ENCODE data around the gene GFRA1.
A peak's percentile ranks its signal among the peaks of the same experiment; 100 is the strongest.

The GFRA1 gene

DNA sequence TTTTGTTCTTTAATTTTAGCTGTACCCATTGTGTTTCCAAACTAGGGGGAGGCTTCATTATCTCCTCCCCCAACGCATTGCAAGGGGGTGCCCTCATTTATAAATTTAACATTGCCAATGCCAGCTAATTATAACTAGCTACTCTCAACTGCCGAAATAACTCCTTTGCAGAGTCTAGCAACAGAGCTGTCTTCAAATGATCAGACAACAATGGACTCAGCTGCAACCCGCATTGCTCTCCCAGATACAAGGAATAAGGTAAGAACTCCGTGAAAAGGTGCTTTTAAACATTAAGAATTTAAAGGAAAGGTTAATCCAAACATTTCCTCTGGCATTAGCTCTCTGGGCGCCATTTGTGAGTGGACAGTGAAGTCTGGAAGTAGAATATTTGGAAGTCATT is 116.2 kb downstream of the GFRA1 start:
- no peak for DNase-seq

DNA sequence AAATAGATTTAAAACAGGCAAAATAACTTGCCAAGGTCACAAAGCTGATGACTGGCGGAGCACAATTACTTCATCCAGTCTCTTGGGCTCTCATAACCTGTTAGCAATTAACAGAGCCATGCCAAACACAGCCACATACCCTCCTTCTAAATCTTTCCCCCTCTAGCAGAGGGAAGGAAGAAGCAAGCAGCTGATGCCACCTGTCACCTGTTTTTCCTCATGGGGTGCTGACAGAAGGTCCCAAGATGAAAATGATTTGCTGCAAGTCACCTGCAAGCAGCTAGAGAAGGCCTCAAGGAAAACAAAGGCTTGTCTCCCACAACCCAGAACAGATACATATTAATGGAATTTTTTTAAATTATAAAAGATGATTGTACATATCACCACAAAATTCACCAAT is 117.8 kb downstream of the GFRA1 start:
- no peak for DNase-seq

DNA sequence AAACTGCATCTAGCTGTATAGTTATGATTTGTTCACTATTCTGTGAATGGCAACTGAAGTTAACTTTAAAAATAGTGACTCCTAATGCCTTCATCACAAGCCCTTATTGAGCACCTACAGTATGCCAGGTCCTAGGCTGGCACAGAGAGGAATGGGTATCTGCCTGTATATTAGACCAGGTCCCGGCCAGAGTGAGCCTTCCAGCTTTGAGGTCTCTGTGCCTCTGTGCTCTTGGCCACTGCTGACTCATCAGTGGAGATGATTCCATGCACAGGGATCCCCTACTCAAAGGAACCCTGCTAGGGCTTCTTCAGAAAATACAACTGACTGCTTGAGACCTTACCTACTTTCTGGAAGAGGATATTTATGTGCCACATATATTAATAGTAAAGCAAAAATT is 118.4 kb downstream of the GFRA1 start:
- DNase-seq, result no peak

DNA sequence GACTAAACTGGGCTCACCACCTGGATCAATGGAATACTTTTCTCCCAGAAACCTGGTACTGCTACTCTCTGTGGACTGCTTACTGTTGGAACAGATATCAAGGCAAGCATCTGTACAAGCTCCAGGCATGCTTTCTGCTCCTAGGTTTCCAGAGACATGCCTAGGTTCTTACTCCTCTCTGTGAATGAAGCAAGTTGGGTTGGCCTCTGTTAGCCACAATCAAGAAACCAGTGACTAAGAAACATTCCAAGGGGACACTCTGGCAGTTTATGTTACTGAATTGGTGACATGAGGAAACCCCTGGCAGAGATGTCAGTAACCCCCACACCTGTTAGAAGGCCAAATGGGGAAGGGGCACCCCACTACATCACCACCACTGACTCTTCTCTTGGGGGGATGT is 121.9 kb downstream of the GFRA1 start:
- no peak for DNase-seq

DNA sequence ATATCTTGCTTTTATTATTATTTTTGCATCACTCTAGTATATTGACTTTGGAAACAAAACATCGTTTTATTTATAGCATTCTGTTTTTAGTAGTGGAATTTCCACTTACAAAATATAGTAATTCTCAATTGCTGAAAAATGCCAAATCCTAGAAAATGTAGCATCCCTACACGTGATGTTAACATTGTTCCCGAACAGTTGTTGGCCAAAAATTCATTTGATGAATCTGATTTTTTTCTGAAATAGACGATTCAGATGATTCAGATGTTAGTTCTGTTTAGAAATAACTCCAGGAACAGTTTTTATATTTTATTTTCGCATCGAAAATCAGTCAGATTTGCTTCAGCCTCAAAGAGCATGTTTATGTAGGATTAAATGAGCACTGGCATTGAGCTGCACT is 122.4 kb downstream of the GFRA1 start:
- no peak for DNase-seq

DNA sequence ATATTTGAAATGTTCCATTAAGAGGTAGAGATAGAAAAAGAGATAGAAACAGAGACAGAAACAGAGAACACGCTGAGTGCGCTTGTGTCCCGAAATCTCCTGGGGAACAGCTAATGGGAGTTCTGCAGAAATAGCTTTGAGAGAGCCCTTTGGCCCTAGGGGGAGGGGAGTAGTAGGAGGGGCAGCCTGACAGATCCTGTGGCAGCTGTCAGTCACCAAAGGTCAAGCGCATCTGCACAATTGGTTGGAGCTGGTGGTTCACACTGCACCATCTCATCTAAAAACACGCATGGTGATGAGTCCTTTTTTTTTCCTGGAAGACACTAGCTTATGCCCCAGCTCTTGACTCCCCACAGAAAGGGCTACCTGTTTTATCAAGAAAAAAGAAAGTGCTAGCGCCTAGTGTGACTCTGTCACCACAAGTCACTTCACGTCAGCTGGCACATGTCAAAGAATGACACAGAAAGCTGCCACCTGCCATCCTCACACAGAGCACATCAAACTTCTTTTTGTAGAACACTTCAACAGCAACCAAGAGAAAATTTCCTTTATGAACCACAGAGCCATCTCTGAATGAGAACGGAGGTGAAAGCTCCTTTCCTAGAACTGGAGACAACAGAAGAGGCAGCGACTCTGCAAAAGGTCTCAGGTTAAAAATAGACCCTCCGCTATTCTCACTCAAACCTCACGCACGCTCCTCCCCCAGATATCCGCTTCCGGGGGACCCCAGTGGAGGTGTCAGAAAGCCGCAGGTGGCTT is 125.7 kb downstream of the GFRA1 start:
- DNase-seq, result no peak

DNA sequence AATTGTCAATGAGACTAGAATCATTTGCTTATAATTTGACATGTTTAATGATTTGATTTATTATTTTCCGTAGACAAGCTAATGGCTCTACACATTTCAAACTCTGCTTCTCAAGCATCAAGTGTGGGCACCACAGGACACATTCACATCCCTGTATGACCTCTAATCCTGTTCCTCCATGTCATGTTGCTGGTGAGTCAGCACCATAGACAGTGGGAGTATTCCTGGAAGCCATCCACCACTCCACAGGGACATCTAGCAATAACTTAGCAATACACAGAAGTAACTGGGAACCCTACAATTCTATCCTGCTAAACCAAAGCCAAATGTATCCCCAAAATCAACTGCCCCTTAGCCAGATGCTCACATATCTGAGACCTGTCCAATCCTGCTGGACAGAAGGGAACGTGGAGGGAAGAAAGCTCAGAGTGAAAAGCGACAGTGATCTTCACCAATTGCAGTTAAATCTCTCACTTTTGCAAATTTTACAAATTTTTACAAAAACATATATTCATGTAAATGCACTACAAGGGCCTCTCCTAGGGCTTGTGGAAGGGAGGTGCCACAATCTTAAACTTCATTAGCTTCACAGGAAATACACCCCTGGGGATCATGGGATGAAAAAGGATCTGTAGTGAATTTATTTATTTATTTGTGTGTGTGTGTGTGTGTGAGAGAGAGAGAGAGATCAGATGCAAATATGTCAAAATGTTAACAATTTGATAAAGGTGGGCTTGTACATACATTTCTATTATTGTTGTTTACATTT is 126.5 kb downstream of the GFRA1 start:
- no peak for DNase-seq

DNA sequence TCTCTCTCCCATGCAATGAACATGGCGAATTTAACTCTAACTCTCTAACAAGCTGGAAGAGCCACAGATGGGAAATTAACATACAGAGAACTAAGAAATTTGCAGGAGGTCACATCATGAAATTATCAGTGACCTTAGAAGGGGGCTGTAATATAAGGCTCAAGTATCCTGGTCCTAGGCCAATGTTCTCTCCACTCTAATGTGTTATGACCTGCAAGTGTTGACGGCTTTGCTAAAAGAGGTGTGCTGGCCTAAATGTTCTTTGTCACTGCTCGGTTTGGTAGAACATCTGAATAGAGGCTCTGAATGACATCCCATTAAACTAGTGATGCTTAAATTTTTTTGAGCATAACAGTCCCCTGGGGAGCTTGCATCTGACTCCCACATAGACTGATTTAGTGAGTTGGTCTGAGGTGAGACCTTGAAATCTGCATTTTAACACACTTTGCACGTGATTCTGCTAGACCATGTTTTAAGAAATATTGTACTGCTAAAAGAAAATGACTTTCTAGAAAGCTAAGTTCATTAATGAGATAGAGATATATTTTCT is 129.3 kb downstream of the GFRA1 start:
- DNase-seq, result no peak

DNA sequence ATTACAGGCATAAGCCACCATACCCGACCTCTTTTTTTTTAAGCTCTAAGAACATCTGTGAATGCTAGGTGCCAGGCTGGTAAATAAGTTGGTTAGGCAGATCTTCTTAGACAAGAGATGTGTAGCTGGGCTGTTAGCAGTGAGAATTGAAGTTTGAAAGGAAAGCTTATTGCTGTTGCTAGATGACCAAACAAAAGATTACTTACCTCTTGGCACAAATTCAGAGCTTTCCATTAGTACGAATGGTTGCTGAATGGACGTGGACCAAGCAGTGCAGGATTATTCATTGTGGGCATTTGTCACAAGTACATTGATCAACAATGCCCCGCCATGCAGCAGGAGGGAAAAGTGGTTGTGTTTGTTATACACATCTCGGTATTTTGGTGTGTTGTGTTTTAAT is 131.2 kb downstream of the GFRA1 start:
- no peak for DNase-seq

DNA sequence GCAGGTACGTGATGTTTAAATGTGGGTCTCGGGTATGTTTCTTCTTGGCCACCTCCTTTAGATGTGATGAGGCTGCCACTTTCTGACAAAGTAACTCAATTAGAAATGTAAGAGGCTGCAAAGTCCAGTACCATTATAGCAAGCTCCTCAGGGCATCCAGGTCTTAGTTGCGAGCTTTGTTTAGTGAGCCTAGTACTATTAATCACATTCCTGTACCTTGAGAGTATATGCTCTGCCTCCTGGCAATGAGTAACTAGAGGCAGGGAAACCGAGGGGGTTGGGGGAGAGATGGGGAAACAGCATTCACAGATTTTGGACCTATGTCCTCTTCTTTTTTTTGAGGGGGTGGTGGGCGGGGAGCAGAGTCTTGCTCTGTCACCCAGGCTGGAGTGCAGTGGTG is 131.8 kb downstream of the GFRA1 start:
- no peak for DNase-seq

DNA sequence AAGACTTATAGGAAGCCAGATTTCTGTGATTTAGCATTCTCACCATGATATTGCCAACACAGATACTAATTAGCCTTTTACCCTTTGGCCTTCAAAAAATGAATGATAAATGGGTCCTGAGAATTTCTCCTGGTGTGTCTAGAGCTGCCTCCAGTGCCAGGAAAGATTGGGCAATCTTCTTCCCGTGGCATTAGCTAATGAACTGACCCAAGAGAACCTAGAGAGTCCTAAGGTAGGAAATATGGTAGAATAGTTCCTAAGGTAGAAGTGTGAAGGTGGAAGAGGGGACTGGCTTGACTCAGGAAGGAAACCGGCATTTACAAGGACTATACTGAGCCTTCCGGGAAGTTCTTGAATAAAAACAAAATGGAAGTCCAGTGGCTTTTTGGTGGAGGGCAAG is 133.1 kb downstream of the GFRA1 start:
- DNase-seq, result no peak

DNA sequence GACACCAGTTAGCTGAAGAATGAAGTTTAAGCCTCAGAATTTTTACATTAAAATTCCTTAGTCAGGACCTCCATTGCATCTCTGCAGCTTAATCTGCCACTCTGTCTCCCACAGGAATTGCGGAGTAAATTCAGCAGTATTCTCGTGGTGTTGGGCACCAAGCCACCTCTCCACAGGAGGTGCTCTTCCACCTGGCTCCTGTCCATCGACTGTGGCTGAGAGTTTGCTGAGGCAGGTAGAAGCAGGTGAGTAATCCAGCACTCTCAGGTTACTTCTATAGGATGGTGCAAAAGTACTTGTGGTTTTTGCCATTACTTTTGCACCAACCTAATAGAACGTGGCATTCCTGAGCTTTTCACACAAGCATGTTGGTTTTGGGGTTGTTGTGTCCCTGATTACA is 134.1 kb downstream of the GFRA1 start:
- DNase-seq, result no peak

DNA sequence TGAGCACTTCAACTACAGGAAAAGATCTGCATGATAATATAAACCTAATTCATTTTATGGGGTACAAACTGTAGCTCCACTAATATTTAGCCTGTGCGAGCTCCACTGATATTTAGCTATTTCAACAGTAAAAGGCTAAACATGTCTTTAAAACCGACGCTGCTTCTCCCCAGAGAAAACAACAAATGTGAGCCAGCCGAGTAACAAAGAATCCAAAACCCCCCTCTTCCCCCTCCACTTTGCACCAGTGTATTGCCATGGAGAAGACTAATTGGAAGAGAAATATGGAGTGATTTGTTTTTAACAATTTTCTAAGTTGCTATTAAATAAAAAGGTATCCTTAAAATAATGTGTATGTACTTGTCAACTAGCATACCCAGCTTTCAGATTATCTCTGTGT is 136.7 kb downstream of the GFRA1 start:
- DNase-seq, result peak; percentile 62

DNA sequence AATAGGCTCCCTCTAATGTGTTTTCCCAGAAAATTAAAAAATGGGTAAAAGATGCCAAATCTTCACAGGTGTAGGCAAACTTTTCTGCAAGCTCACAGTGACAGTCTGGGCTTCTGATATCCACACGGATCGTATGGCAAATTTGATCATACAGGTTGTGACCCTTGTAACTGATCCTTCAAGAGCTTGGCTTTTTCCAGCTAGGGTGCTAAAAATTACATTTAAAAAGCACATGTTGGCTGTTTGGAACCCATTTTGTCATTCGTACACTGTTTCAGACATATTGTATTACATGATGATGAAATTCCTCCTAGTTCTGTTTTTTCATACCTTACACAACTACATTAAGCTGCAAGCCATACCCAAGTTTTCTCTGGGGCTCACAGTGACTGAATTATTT is 138.7 kb downstream of the GFRA1 start:
- DNase-seq, result no peak

DNA sequence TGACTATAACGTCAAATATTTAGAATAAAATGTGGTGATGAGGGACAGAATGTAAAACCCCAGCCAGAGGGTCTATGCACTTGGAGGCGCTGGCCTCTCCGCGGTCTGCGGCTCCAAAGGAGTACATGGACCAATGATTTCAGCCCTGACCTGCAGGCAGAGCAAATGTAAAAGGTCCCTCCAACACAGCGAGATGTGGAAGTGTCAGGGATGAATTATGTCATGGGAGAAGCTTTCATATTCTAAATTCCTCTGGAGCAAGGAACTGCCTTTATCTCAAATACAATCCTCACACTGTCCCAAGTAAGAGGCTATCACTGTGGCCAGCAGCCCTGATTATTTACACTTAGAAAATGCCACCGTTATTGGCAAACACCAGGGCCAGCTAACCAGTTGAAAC is 139.4 kb downstream of the GFRA1 start:
- DNase-seq, result no peak

DNA sequence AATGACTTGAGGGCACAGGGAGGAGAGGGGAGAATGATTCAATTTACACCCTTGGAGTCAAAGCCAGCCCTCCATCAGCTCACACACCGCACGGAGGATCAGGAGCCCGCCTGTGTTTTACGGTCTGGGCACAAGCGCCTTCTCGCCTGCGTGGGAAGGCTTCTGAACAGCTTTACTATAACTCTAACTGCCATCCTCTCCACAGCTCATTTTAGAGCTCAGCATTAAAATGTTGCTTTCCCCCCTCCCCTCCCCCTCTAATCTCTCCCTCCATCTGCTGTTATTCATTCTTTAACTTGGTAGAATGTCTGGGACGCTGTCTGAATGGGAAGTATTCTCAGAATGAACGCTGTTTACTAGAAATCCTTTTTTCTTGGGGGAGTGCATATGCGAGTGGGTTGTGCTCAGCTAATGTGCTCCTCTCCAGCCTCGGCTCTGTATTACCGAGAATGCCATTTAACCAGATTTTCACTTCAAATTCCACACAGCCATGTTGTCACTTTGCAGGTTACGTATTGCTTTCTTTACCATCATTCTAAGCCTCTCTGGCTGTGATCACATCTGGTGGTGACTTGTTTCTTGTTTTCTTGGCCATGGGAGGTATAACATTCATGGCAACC is 140.1 kb downstream of the GFRA1 start:
- DNase-seq, result no peak

DNA sequence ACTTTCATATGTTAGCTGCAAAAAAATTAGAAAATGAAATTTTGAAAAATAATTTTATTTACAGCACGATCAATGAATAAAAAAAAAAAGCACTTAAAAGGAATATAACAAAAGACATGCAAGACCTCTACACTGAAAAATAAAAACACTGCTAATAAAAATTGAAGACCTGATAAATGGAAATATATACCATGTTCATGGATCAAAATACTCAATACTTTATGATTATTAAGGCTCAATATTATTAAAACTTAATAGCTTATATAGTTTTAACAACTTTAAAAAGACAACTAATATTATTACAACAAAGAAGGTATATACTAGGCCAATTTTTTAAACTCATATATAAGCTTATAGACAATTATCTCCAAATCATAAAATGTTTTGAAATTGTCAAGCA is 143.0 kb downstream of the GFRA1 start:
- no peak for DNase-seq

DNA sequence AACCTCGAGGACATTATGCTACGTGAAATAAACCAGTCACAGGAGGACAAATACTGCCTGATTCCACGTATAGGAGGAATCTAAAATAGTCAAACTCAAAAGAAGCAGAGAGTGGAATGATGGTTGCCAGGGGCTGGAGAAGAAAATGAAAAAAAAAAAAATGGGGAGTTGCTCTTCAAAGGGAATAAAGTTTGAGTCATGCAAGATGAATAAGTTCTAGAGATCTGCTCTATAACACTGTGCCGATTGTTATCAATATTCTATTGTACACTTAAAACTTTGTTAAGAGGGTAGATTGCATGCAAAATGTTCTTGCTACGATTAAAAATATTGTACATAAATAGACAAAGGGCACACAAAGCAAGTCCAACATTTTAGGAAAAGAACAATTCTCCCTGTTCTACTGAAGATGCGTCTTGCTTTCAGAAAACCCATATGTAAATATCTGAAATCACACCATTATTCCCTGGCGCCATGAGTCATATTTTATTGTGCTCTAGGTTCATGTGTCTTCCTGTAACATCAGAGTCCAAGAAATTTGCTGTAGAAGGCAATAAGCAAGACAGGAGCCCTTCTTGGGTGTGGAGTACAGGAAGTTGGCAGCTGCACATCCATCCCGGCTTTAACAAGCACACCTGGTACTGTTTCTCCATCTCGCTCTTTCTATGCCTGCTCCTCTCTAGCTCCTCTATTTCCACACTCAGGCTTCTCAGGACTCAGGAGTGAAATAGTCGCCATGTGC is 145.9 kb downstream of the GFRA1 start:
- no peak for DNase-seq

DNA sequence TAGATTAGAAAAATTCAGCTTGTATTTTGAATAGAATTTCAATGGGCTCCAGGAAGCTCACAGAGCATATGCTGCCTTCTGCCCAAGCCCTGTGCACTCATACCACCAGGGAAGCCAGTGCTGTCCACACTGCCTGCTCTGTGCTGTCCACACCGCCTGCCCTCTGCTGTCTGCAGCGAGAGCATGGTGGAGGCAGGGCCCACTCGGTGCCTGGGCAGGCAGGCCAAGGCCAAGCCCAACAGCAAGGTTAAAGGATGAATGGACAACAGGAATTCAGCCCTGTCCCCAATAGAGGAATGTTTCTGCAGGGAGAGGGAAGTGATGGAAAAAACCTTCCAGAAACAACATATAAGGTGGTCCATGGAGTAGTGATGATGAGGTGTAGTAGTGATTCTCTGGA is 146.8 kb downstream of the GFRA1 start:
- no peak for DNase-seq

DNA sequence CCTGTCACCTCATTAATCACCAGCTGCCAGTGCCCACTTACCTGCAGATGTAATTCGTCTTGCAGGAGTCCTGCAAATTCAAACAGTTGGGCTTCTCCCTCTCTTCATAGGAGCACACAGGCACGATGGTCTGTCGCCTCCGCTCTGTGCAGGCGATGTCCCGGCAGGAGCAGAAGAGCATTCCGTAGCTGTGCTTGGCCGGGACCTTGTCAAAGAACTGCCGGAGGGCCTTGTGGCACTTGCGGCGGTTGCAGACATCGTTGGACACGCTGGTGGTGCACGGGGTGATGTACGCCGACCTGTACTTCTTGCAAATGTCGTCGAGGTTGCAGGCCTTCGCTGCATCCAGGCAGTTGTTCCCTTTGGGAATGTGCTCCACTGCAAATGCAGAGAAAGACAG is 147.8 kb downstream of the GFRA1 start:
- no peak for DNase-seq

DNA sequence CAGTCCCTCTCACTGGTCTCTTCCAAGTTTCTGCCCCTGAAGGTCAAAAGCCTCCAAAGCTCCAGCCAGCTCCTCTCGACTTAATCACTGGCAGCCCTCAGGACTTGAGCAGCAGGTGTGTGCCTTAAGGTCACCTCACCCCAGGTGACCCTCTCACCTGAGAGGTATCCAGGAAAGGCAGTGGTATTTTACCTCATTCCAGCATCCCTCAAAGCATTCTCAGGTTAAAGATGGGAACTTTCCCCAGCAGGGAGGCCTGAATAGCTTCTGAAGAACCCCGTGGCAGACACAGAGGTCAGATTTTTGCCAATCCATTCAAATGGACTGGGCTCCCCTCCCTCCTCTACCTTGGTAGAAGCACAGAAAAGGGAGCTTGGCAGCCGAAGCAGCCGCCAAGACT is 148.2 kb downstream of the GFRA1 start:
- no peak for DNase-seq

DNA sequence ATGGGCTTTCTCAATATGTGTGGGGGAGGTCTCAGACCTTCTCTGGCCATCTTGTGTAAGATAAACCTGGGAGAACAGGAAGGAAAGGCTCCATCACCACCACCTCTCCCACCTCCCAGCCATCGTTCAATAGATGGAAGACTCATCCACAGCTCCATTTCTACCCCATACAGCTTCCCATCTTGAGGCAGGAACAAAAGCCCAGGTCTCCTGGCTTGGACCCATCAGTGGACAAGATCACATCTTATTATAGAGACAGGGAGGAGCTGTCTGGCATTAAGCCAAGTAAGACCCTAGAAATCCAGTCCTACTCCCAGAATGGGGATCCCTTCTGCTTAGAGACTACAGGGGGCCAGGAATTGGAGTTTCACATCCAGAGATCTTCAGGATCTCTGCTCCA is 150.3 kb downstream of the GFRA1 start:
- DNase-seq, result no peak

Data from retina (tissue), 1 donor.